Measurements from ENCODE around the gene C20orf144. TPM values are rescaled to one million over a fixed set of nuclear protein-coding genes. Genes with fewer than 3 reads are reported as not detected.

C20orf144 gene
- total RNA-seq, 2 experiments from 2014 or later: 0.42 to 0.44 TPM

GRCh38 chr20:33675136-33675959 lies 13.2 kb downstream of the C20orf144 start:
- DNase-seq (ENCODE audit: low spot score): no peak
- Histone ChIP-seq H3K4me2 (ENCODE audit: low read length) (peak overlapping the region; percentile 94), H3K9me3 (ENCODE audit: low read length) (no peaks in the 10 kb centered on the region), H3K4me3 (ENCODE audit: low read depth, low read length, poor library complexity, severe bottlenecking) (peak overlapping the region; percentile 84), H2AFZ (ENCODE audit: low read length) (no peak overlapping the region), H3K79me2 (ENCODE audit: insufficient read depth, low read depth, low read length) (peaks cover 30% of the 10 kb centered on the region; the same call in 1 of the 2 replicates), H3K36me3 (ENCODE audit: insufficient read depth, low read length) (peaks cover 70% of the 10 kb centered on the region), H3K9me2 (ENCODE audit: insufficient read depth, low read length) (no peaks in the 10 kb centered on the region), H3K27ac (ENCODE audit: low read depth, low read length, poor library complexity, severe bottlenecking) (peak overlapping the region; percentile 68), H3K4me1 (ENCODE audit: insufficient read depth, low read length, poor library complexity, severe bottlenecking) (peaks cover 59% of the 10 kb centered on the region), H4K20me1 (ENCODE audit: insufficient read depth, low read length) (peaks cover 3% of the 10 kb centered on the region; the same call in 1 of the 2 replicates)
- BruUV-seq (replicated peaks): no TSS peak
- POLR2A ChIA-PET: interaction anchor here (0.6 kb wide), 1 partner anchor 8 kb away, joined by 3 read pairs; no protein-coding TSS in a partner anchor
- CTCF ChIA-PET (ENCODE audit: unreplicated experiment): no interaction called here
- no peak for TF ChIP-seq CTCF (conservative IDR thresholded peaks at IDR 0.05; ENCODE audit: low read length)
- TF ChIP-seq EZH2phosphoT487 (IDR thresholded peaks at IDR 0.05; ENCODE audit: borderline replicate concordance, low read depth, low read length): no peak
- intact Hi-C loops (cut with micrococcal nuclease; ENCODE audit: unreplicated experiment): loop anchor here (2.0 kb wide), 1 partner anchor 55 kb away; the partner anchor contains the start of gene ZNF341

GRCh38 chr20:33676121-33676520 lies 14.0 kb downstream of the C20orf144 start:
- Histone ChIP-seq H2AFZ (ENCODE audit: low read length) (no peak overlapping the region), H3K79me2 (ENCODE audit: insufficient read depth, low read depth, low read length) (peaks cover 37% of the 10 kb centered on the region), H3K9me2 (ENCODE audit: insufficient read depth, low read length) (no peaks in the 10 kb centered on the region), H3K36me3 (ENCODE audit: insufficient read depth, low read length) (peaks cover 71% of the 10 kb centered on the region), H3K9me3 (ENCODE audit: low read length) (no peaks in the 10 kb centered on the region), H3K4me1 (ENCODE audit: insufficient read depth, low read length, poor library complexity, severe bottlenecking) (peaks cover 63% of the 10 kb centered on the region), H3K4me3 (ENCODE audit: low read depth, low read length, poor library complexity, severe bottlenecking) (no peak overlapping the region), H3K4me2 (ENCODE audit: low read length) (no peak overlapping the region), H4K20me1 (ENCODE audit: insufficient read depth, low read length) (peaks cover 11% of the 10 kb centered on the region; the same call in 1 of the 2 replicates), H3K27ac (ENCODE audit: low read depth, low read length, poor library complexity, severe bottlenecking) (peak overlapping the region; percentile 68)
- TF ChIP-seq EZH2phosphoT487 (IDR thresholded peaks at IDR 0.05; ENCODE audit: borderline replicate concordance, low read depth, low read length) (no peak), CTCF (conservative IDR thresholded peaks at IDR 0.05; ENCODE audit: low read length) (no peak)
- ChIA-PET POLR2A (no interaction called here), CTCF (ENCODE audit: unreplicated experiment) (no interaction called here)
- DNase-seq (ENCODE audit: low spot score): no peak
- intact Hi-C loops (cut with micrococcal nuclease; ENCODE audit: unreplicated experiment): no loop called here
- no TSS peak for BruUV-seq (replicated peaks)
